Ovary (tissue), 3 donors: ENCODE results near the gene GMPPB.
"Not testable (repeated sequence)": the region's sequence is repeated elsewhere in the genome, so short reads cannot be mapped to it uniquely, and the experiment has no call there.

Source experiments
- CTCF ChIP-seq, 3 donors: fragments of 450-650 bp in 2 of 3; fragments of 200-600 bp in 1 of 3; IDR thresholded peaks; one replicate each; pipeline versions ENCODE4 v1.5.1 to v1.8.0; 2016 to 2022; ENCODE audit warnings: antibody characterized with exemption in 3 of 3, mild to moderate bottlenecking in 1 of 3
- POLR2A ChIP-seq: fragments of 450-650 bp; IDR thresholded peaks from one replicate; pipeline ENCODE4 v1.6.1; 2017; ENCODE audit warnings: antibody characterized with exemption, mild to moderate bottlenecking, moderate library complexity
- donor health status: DM: no; HTN: no; CAD: no.

- TF ChIP-seq CTCF (IDR thresholded peaks at IDR 0.05); POLR2A: not testable (repeated sequence)
Measured at GRCh38 chr3:49685846-49686245, 37.9 kb downstream of the GMPPB start.
